ENCODE data around the gene ADCY5.

- TF ChIP-seq REST (IDR thresholded peaks at IDR 0.05; ENCODE audit: insufficient read depth in 1 of 2, low read depth in 2 of 2, low read length in 2 of 2) = no peak
- no peak for TF ChIP-seq POLR2AphosphoS5 (IDR thresholded peaks at IDR 0.05; ENCODE audit: low read depth, low read length)
- no peak for TF ChIP-seq TAF1 (IDR thresholded peaks at IDR 0.05; ENCODE audit: borderline replicate concordance, insufficient read depth, low read length)
Observed at GRCh38 chr3:123343296-123344174, 105.4 kb downstream of the ADCY5 start.

All from PFSK-1 (cell line).